ENCODE results near the gene C20orf204. TPM values are rescaled to one million over a fixed set of nuclear protein-coding genes. Genes with fewer than 3 reads are reported as not detected.

C20orf204 gene
- total and polyA plus RNA-seq, 9 of the 15 experiments (the other 6 are each of a cell fraction or from before 2014, with no cell fraction given) = 0.11 to 1.1 (median 0.36) TPM; not detected in 2

DNA sequence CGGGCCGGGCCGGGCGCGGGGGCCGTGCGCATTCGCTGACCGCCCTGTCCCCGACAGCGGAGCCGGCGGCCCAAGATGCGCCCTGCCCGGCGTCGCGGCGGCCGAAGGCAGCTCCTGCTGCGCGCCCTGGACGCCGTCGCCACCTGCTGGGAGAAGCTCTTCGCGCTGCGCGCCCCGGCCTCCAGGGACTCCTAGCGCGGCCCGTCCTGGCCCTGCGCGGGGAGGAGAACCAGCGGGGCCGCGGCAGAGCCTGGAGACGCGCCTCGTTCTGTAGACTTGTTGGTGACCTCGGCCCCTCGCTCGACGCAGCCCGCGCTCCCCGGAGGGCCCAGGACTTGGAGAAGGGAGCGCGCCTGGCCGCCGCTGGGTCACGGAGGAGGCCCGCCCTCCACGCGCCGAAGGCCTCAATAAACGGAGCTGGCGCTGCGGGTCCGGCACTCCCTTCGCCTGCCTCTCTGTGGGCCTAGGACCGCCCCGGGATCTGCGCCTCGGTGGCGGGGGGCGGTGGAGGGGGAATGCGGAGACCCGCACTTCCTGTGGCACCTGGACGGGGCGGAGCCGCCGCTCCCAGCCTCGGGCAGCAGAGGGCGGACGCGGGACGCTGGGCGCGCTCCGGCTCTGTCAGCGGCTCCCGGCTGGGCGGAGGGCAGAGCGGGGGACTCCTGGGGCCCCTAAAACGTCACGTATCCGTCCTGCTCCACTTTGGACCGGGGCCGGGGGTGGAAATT is 2.7 kb downstream of the C20orf204 start (continued):
- TF ChIP-seq LCOR (CRISPR knock-in tag; IDR thresholded peaks at IDR 0.05) = no peak; the same call in 1 of the 2 replicates
- peak; percentile 89 for TF ChIP-seq PCBP1 (IDR thresholded peaks at IDR 0.05; ENCODE audit: low read depth, low read length, poor library complexity, severe bottlenecking)
- no peak for TF ChIP-seq ZNF23 (CRISPR knock-in tag; IDR thresholded peaks at IDR 0.05)
- peak; percentile 77 for TF ChIP-seq CXXC5 (CRISPR knock-in tag; IDR thresholded peaks at IDR 0.05)
- TF ChIP-seq, protein P1, sequence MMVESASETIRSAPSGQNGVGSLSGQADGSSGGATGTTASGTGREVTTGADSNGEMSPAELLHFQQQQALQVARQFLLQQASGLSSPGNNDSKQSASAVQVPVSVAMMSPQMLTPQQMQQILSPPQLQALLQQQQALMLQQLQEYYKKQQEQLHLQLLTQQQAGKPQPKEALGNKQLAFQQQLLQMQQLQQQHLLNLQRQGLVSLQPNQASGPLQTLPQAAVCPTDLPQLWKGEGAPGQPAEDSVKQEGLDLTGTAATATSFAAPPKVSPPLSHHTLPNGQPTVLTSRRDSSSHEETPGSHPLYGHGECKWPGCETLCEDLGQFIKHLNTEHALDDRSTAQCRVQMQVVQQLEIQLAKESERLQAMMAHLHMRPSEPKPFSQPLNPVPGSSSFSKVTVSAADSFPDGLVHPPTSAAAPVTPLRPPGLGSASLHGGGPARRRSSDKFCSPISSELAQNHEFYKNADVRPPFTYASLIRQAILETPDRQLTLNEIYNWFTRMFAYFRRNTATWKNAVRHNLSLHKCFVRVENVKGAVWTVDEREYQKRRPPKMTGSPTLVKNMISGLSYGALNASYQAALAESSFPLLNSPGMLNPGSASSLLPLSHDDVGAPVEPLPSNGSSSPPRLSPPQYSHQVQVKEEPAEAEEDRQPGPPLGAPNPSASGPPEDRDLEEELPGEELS (CRISPR knock-in tag; IDR thresholded peaks at IDR 0.05; ENCODE audit: borderline replicate concordance) = 0 out of 2 replicates have a peak, but pooled peaks have one; percentile 52
- TF ChIP-seq, protein P2, sequence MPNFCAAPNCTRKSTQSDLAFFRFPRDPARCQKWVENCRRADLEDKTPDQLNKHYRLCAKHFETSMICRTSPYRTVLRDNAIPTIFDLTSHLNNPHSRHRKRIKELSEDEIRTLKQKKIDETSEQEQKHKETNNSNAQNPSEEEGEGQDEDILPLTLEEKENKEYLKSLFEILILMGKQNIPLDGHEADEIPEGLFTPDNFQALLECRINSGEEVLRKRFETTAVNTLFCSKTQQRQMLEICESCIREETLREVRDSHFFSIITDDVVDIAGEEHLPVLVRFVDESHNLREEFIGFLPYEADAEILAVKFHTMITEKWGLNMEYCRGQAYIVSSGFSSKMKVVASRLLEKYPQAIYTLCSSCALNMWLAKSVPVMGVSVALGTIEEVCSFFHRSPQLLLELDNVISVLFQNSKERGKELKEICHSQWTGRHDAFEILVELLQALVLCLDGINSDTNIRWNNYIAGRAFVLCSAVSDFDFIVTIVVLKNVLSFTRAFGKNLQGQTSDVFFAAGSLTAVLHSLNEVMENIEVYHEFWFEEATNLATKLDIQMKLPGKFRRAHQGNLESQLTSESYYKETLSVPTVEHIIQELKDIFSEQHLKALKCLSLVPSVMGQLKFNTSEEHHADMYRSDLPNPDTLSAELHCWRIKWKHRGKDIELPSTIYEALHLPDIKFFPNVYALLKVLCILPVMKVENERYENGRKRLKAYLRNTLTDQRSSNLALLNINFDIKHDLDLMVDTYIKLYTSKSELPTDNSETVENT (CRISPR knock-in tag; IDR thresholded peaks at IDR 0.05) = no peak
- TF ChIP-seq STAG1 (CRISPR knock-in tag; IDR thresholded peaks at IDR 0.05; ENCODE audit: borderline replicate concordance) = peak; percentile 46; the same call in 1 of the 2 replicates
- no peak for TF ChIP-seq JUNB (CRISPR knock-in tag; conservative IDR thresholded peaks at IDR 0.05)
- TF ChIP-seq, protein P3, sequence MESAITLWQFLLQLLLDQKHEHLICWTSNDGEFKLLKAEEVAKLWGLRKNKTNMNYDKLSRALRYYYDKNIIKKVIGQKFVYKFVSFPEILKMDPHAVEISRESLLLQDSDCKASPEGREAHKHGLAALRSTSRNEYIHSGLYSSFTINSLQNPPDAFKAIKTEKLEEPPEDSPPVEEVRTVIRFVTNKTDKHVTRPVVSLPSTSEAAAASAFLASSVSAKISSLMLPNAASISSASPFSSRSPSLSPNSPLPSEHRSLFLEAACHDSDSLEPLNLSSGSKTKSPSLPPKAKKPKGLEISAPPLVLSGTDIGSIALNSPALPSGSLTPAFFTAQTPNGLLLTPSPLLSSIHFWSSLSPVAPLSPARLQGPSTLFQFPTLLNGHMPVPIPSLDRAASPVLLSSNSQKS (CRISPR knock-in tag; IDR thresholded peaks at IDR 0.05) = no peak
- no peak for TF ChIP-seq MBD2 (IDR thresholded peaks at IDR 0.05; ENCODE audit: borderline replicate concordance, low read depth)
- peak; percentile 83 for TF ChIP-seq RBFOX2 (IDR thresholded peaks at IDR 0.05; ENCODE audit: low read depth, low read length)
- no peak for TF ChIP-seq POLR2AphosphoS5 (IDR thresholded peaks at IDR 0.05; ENCODE audit: control insufficient read depth, insufficient read depth, low read depth, low read length)
- TF ChIP-seq, protein P4, sequence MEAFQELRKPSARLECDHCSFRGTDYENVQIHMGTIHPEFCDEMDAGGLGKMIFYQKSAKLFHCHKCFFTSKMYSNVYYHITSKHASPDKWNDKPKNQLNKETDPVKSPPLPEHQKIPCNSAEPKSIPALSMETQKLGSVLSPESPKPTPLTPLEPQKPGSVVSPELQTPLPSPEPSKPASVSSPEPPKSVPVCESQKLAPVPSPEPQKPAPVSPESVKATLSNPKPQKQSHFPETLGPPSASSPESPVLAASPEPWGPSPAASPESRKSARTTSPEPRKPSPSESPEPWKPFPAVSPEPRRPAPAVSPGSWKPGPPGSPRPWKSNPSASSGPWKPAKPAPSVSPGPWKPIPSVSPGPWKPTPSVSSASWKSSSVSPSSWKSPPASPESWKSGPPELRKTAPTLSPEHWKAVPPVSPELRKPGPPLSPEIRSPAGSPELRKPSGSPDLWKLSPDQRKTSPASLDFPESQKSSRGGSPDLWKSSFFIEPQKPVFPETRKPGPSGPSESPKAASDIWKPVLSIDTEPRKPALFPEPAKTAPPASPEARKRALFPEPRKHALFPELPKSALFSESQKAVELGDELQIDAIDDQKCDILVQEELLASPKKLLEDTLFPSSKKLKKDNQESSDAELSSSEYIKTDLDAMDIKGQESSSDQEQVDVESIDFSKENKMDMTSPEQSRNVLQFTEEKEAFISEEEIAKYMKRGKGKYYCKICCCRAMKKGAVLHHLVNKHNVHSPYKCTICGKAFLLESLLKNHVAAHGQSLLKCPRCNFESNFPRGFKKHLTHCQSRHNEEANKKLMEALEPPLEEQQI (IDR thresholded peaks at IDR 0.05) = no peak
- TF ChIP-seq ZFX (CRISPR knock-in tag; IDR thresholded peaks at IDR 0.05) = peak; percentile 98
- TF ChIP-seq MAZ (CRISPR knock-in tag; conservative IDR thresholded peaks at IDR 0.05 in 1 of 2, IDR thresholded peaks at IDR 0.05 in 1 of 2) = peak; percentile 67 to 75
- TF ChIP-seq, protein P5, sequence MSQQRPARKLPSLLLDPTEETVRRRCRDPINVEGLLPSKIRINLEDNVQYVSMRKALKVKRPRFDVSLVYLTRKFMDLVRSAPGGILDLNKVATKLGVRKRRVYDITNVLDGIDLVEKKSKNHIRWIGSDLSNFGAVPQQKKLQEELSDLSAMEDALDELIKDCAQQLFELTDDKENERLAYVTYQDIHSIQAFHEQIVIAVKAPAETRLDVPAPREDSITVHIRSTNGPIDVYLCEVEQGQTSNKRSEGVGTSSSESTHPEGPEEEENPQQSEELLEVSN (IDR thresholded peaks at IDR 0.05; ENCODE audit: borderline replicate concordance in 1 of 2, extremely low read depth in 1 of 2, insufficient read depth in 1 of 2, insufficient read length in 1 of 2, low read depth in 1 of 2, low read length in 1 of 2, poor library complexity in 1 of 2, severe bottlenecking in 1 of 2) = peak; percentile 85 to 96
